ENCODE results near the gene MGA.

MGA gene

GRCh38 chr15:41634072-41634626, 26.1 kb upstream of the MGA start:
- H3K27ac ChIP-seq (ENCODE audit: low read depth, low read length), result no peak overlapping the region
- no peaks in the 10 kb centered on the region for H3K36me3 ChIP-seq (ENCODE audit: insufficient read depth, low read length)
- no peak overlapping the region for H3K9ac ChIP-seq (ENCODE audit: low read length)
- H3K4me3 ChIP-seq (ENCODE audit: low read depth in 1 of 2, low read length in 2 of 2), result no peak overlapping the region
- no peaks in the 10 kb centered on the region for H3K27me3 ChIP-seq (ENCODE audit: control insufficient read depth in 1 of 2, insufficient read depth in 2 of 2, low read length in 2 of 2)
- no peaks in the 10 kb centered on the region for H3K4me1 ChIP-seq (ENCODE audit: insufficient read depth, low read length)
- H3K9me3 ChIP-seq (ENCODE audit: low read length), result no peaks in the 10 kb centered on the region

DNA sequence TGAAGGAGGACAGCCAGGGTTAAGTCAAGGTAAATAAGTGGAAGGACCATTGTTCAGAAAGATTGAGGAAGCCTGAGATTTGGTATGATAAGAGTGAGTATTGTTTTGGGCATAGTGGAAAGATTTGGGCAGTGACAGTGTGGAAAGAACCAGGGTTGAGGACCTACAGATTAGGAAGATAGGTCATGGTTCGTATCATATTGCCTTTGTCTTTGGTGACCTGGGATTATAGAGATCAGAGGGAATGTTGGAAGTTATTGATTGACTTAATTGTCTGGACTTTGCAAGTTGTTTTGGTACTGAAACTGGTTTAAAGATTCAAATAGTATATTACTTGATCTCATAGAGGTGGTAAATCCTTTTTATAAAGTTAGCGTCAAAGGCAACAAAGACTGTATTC, 23.1 kb upstream of the MGA start:
- Histone ChIP-seq H3K9ac (ENCODE audit: low read length) (no peak overlapping the region), H3K4me3 (ENCODE audit: low read depth in 1 of 2, low read length in 2 of 2) (no peak overlapping the region), H3K27ac (ENCODE audit: low read depth, low read length) (no peak overlapping the region), H3K9me3 (ENCODE audit: low read length) (no peaks in the 10 kb centered on the region), H3K27me3 (ENCODE audit: control insufficient read depth in 1 of 2, insufficient read depth in 2 of 2, low read length in 2 of 2) (no peaks in the 10 kb centered on the region), H3K36me3 (ENCODE audit: insufficient read depth, low read length) (no peaks in the 10 kb centered on the region), H3K4me1 (ENCODE audit: insufficient read depth, low read length) (no peaks in the 10 kb centered on the region)

DNA sequence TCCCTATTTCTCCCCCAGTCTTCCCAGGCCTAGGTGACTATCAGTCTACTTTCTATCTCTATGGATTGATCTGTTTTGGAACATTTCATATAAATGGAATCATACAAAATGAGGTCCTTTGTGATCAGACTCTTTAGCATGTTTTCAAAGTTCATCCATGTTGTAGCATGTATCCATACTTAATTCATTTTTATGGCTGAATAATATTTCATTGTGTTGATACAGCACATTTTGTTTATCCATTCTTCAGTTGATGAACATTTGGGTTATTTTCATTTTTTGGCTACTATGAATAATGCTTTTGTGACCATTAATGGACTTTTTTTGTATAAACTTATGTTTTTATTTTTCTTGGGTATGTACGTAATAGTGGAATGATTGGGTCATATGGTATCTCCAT, 19.2 kb upstream of the MGA start:
- Histone ChIP-seq H3K27me3 (ENCODE audit: control insufficient read depth in 1 of 2, insufficient read depth in 2 of 2, low read length in 2 of 2) (no peaks in the 10 kb centered on the region), H3K9ac (ENCODE audit: low read length) (no peak overlapping the region), H3K4me3 (ENCODE audit: low read depth in 1 of 2, low read length in 2 of 2) (no peak overlapping the region), H3K36me3 (ENCODE audit: insufficient read depth, low read length) (no peaks in the 10 kb centered on the region), H3K9me3 (ENCODE audit: low read length) (no peaks in the 10 kb centered on the region), H3K27ac (ENCODE audit: low read depth, low read length) (no peak overlapping the region), H3K4me1 (ENCODE audit: insufficient read depth, low read length) (no peaks in the 10 kb centered on the region)

DNA sequence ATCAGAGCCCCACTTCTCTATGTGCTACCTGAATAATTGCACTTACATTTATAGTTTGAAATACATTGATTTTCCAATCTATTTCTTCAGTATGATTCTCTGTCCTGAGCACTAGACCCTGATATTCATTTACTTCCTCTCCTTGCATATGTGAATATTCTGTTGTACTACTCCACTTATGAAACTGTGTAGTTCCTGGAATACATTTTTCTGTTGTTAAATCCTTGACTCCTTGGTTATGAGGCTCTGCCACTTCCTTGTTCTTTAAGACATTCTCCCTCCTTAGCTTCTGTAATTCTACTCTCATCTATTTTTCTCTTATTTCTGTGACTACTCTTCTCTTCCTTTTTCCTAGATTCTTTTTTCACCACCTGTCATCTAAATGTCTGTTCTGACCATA, 12.9 kb upstream of the MGA start:
- no peaks in the 10 kb centered on the region for H3K4me1 ChIP-seq (ENCODE audit: insufficient read depth, low read length)
- no peaks in the 10 kb centered on the region for H3K27me3 ChIP-seq (ENCODE audit: control insufficient read depth in 1 of 2, insufficient read depth in 2 of 2, low read length in 2 of 2)
- H3K27ac ChIP-seq (ENCODE audit: low read depth, low read length), result no peak overlapping the region
- no peaks in the 10 kb centered on the region for H3K36me3 ChIP-seq (ENCODE audit: insufficient read depth, low read length)
- no peak overlapping the region for H3K4me3 ChIP-seq (ENCODE audit: low read depth in 1 of 2, low read length in 2 of 2)
- no peaks in the 10 kb centered on the region for H3K9me3 ChIP-seq (ENCODE audit: low read length)
- no peak overlapping the region for H3K9ac ChIP-seq (ENCODE audit: low read length)

GRCh38 chr15:41648097-41648496, 12.1 kb upstream of the MGA start:
- H3K9ac ChIP-seq (ENCODE audit: low read length), result no peak overlapping the region
- H3K27me3 ChIP-seq (ENCODE audit: control insufficient read depth in 1 of 2, insufficient read depth in 2 of 2, low read length in 2 of 2), result no peaks in the 10 kb centered on the region
- no peaks in the 10 kb centered on the region for H3K9me3 ChIP-seq (ENCODE audit: low read length)
- no peaks in the 10 kb centered on the region for H3K36me3 ChIP-seq (ENCODE audit: insufficient read depth, low read length)
- no peak overlapping the region for H3K4me3 ChIP-seq (ENCODE audit: low read depth in 1 of 2, low read length in 2 of 2)
- H3K4me1 ChIP-seq (ENCODE audit: insufficient read depth, low read length), result no peaks in the 10 kb centered on the region
- H3K27ac ChIP-seq (ENCODE audit: low read depth, low read length), result no peak overlapping the region

- Histone ChIP-seq H3K36me3 (ENCODE audit: insufficient read depth, low read length) (no peaks in the 10 kb centered on the region), H3K9me3 (ENCODE audit: low read length) (no peaks in the 10 kb centered on the region), H3K27me3 (ENCODE audit: control insufficient read depth in 1 of 2, insufficient read depth in 2 of 2, low read length in 2 of 2) (no peaks in the 10 kb centered on the region), H3K4me3 (ENCODE audit: low read depth in 1 of 2, low read length in 2 of 2) (no peak overlapping the region), H3K27ac (ENCODE audit: low read depth, low read length) (no peak overlapping the region), H3K9ac (ENCODE audit: low read length) (no peak overlapping the region), H3K4me1 (ENCODE audit: insufficient read depth, low read length) (no peaks in the 10 kb centered on the region)
These were observed 11.4 kb upstream of the MGA start for GRCh38 chr15:41648770-41649169.

DNA sequence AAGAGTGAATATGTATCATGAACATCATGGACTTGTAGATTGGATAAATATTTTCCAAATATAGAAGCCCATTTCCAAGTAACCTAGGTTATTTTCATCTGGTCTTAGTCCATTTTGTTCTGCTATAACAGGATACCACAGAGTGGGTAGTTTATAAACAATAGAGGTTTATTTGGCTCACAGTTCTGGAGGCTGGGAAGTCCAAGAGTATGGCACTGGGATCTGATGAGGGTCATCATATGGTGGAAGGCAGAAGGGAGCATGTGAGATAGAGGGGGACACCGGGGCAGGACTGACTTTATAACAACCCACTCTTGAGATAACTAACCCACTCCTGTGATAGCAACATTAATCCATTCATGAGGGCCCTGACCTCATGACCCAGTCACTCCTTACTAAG, 9.4 kb upstream of the MGA start:
- no peaks in the 10 kb centered on the region for H3K4me1 ChIP-seq (ENCODE audit: insufficient read depth, low read length)
- no peak overlapping the region for H3K27ac ChIP-seq (ENCODE audit: low read depth, low read length)
- H3K27me3 ChIP-seq (ENCODE audit: control insufficient read depth in 1 of 2, insufficient read depth in 2 of 2, low read length in 2 of 2), result no peaks in the 10 kb centered on the region
- H3K4me3 ChIP-seq (ENCODE audit: low read depth in 1 of 2, low read length in 2 of 2), result no peak overlapping the region
- H3K36me3 ChIP-seq (ENCODE audit: insufficient read depth, low read length), result no peaks in the 10 kb centered on the region
- H3K9ac ChIP-seq (ENCODE audit: low read length), result no peak overlapping the region
- H3K9me3 ChIP-seq (ENCODE audit: low read length), result no peaks in the 10 kb centered on the region

DNA sequence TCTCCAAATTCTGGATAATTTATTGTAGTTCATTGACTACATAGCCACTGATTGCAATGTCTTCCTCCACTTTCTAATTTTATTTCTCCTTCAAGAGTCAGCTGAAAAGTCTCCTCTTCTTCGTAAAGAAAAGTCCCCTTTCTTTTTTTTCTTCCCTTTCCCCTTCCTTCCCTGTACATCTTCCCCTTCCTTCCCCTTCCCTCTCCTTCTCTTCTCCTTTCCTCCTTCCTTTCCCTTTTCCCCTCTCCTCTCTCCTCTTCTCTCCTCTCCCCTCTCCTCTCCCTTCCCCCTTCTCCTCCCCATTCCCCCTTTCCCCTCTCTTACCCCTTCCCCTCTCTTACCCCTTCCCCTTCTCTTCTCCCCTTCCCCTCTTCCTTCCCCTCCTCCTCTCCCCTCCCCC, 8.8 kb upstream of the MGA start:
- Histone ChIP-seq H3K36me3 (ENCODE audit: insufficient read depth, low read length) (no peaks in the 10 kb centered on the region), H3K27ac (ENCODE audit: low read depth, low read length) (no peak overlapping the region), H3K9ac (ENCODE audit: low read length) (no peak overlapping the region), H3K9me3 (ENCODE audit: low read length) (no peaks in the 10 kb centered on the region), H3K27me3 (ENCODE audit: control insufficient read depth in 1 of 2, insufficient read depth in 2 of 2, low read length in 2 of 2) (no peaks in the 10 kb centered on the region), H3K4me1 (ENCODE audit: insufficient read depth, low read length) (no peaks in the 10 kb centered on the region), H3K4me3 (ENCODE audit: low read depth in 1 of 2, low read length in 2 of 2) (no peak overlapping the region)

DNA sequence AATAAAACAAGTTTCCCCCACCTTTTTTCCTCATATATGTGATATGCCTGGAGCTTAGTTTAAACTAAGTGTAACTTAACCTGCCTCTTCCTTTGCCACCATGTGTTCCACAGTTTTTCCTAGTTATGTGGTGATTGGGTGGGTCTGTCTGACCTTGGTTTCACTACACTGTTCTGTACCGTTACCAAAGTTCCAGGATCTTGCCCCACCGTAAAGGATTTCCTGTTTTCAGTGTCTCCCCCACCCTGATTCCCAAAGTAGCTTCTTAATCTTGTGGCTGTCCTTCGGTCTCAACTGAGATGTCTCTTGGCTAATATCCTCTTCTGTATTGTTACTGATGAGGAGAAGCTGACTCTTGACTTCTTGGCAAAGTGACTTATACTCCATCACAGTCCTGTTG, 6.4 kb upstream of the MGA start:
- no peak overlapping the region for H3K9ac ChIP-seq (ENCODE audit: low read length)
- H3K27me3 ChIP-seq (ENCODE audit: control insufficient read depth in 1 of 2, insufficient read depth in 2 of 2, low read length in 2 of 2), result no peaks in the 10 kb centered on the region
- no peaks in the 10 kb centered on the region for H3K4me1 ChIP-seq (ENCODE audit: insufficient read depth, low read length)
- no peaks in the 10 kb centered on the region for H3K36me3 ChIP-seq (ENCODE audit: insufficient read depth, low read length)
- no peak overlapping the region for H3K4me3 ChIP-seq (ENCODE audit: low read depth in 1 of 2, low read length in 2 of 2)
- no peak overlapping the region for H3K27ac ChIP-seq (ENCODE audit: low read depth, low read length)
- H3K9me3 ChIP-seq (ENCODE audit: low read length), result no peaks in the 10 kb centered on the region

DNA sequence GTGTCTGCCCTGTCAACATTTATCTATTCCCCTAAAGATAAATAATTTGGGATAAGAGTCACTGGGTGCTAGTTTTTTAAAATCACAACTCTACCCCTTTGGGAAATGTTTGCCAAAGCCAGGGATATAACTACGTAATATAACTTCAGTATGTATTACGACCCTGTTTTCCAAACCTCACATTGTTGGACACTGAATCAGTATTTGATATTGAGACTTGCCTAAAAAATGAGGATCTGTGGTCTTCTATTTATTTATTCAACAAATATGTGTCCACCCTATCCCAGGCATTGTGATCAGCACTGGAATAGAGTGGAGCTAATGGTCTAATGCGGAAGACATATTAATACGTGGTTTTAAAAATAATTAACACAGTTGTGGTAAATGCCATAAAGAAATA, 4.5 kb upstream of the MGA start:
- no peaks in the 10 kb centered on the region for H3K9me3 ChIP-seq (ENCODE audit: low read length)
- no peaks in the 10 kb centered on the region for H3K4me1 ChIP-seq (ENCODE audit: insufficient read depth, low read length)
- no peaks in the 10 kb centered on the region for H3K27me3 ChIP-seq (ENCODE audit: control insufficient read depth in 1 of 2, insufficient read depth in 2 of 2, low read length in 2 of 2)
- no peaks in the 10 kb centered on the region for H3K36me3 ChIP-seq (ENCODE audit: insufficient read depth, low read length)
- no peak overlapping the region for H3K4me3 ChIP-seq (ENCODE audit: low read depth in 1 of 2, low read length in 2 of 2)
- no peak overlapping the region for H3K27ac ChIP-seq (ENCODE audit: low read depth, low read length)
- H3K9ac ChIP-seq (ENCODE audit: low read length), result no peak overlapping the region

DNA sequence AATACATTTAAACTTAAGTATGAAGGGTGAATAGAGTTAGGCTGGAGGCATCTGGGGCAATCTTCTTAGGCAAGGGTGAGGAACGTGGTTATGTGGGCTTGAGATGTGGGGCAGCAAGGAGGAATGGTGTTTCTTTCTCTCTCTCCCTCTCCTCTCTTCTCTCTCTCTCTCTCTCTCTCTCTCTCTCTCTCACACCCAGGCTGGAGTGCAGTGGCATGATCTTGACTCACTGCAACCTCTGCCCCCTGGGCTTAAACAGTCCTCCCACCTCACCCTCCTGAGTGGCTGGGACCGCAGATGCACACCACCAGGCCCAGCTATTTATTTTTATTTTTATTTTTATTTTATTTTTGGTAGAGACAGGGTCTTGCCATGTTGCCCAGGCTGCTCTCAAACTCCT, 4.0 kb upstream of the MGA start:
- Histone ChIP-seq H3K27ac (ENCODE audit: low read depth, low read length) (no peak overlapping the region), H3K4me3 (ENCODE audit: low read depth in 1 of 2, low read length in 2 of 2) (no peak overlapping the region)

GRCh38 chr15:41658689-41659088, 1.5 kb upstream of the MGA start:
- no peaks in the 10 kb centered on the region for H3K36me3 ChIP-seq (ENCODE audit: insufficient read depth, low read length)

More for the DNA sequence above, 4.0 kb upstream of the MGA start:
- Histone ChIP-seq H3K9ac (ENCODE audit: low read length) (no peak overlapping the region), H3K36me3 (ENCODE audit: insufficient read depth, low read length) (no peaks in the 10 kb centered on the region), H3K4me1 (ENCODE audit: insufficient read depth, low read length) (peaks cover 5% of the 10 kb centered on the region), H3K9me3 (ENCODE audit: low read length) (no peaks in the 10 kb centered on the region), H3K27me3 (ENCODE audit: control insufficient read depth in 1 of 2, insufficient read depth in 2 of 2, low read length in 2 of 2) (no peaks in the 10 kb centered on the region)

More at GRCh38 chr15:41658689-41659088, 1.5 kb upstream of the MGA start:
- no peaks in the 10 kb centered on the region for H3K27me3 ChIP-seq (ENCODE audit: control insufficient read depth in 1 of 2, insufficient read depth in 2 of 2, low read length in 2 of 2)
- no peak overlapping the region for H3K27ac ChIP-seq (ENCODE audit: low read depth, low read length)
- no peak overlapping the region for H3K9ac ChIP-seq (ENCODE audit: low read length)
- H3K4me1 ChIP-seq (ENCODE audit: insufficient read depth, low read length), result peaks cover 11% of the 10 kb centered on the region
- no peak overlapping the region for H3K4me3 ChIP-seq (ENCODE audit: low read depth in 1 of 2, low read length in 2 of 2)
- H3K9me3 ChIP-seq (ENCODE audit: low read length), result no peaks in the 10 kb centered on the region
